ENCODE measurements around the gene ATG2B. TPM values are rescaled to one million over a fixed set of nuclear protein-coding genes. Genes with fewer than 3 reads are reported as not detected.
"Not testable (repeated sequence)": the region's sequence is repeated elsewhere in the genome, so short reads cannot be mapped to it uniquely, and the experiment has no call there.

Gene ATG2B
- total RNA-seq, 2 experiments from 2014 or later: 16.3 to 17.4 TPM

GRCh38 chr14:96247031-96247430 is 116.1 kb downstream of the ATG2B start:
- DNase-seq: no peak
- CTCF ChIA-PET: interaction anchor here (0.6 kb wide), 1 partner anchor 49 kb away, joined by 3 read pairs; no protein-coding TSS in a partner anchor
- no peak overlapping the region for H3K27ac Mint-ChIP-seq
- POLR2A ChIA-PET: no interaction called here
- H3K36me3 Mint-ChIP-seq (ENCODE audit: low read depth): no peaks in the 10 kb centered on the region
- no peaks in the 10 kb centered on the region for H3K27me3 Mint-ChIP-seq
- no peaks in the 10 kb centered on the region for H3K9me3 Mint-ChIP-seq
- H3K4me1 Mint-ChIP-seq: no peaks in the 10 kb centered on the region
- no peak overlapping the region for H3K4me3 Mint-ChIP-seq

- DNase-seq: no peak
- H3K4me3 Mint-ChIP-seq: no peak overlapping the region
- no peaks in the 10 kb centered on the region for H3K4me1 Mint-ChIP-seq
- H3K9me3 Mint-ChIP-seq: no peaks in the 10 kb centered on the region
- H3K27me3 Mint-ChIP-seq: no peaks in the 10 kb centered on the region
- no peaks in the 10 kb centered on the region for H3K36me3 Mint-ChIP-seq (ENCODE audit: low read depth)
- CTCF ChIA-PET: no interaction called here
- no peak overlapping the region for H3K27ac Mint-ChIP-seq
- POLR2A ChIA-PET: no interaction called here
Measured at GRCh38 chr14:96246539-96246847, 116.6 kb downstream of the ATG2B start.

GRCh38 chr14:96245710-96246538 is 117.2 kb downstream of the ATG2B start:
- ChIA-PET CTCF (no interaction called here), POLR2A (no interaction called here)
- H3K27me3 Mint-ChIP-seq: no peaks in the 10 kb centered on the region

GRCh38 chr14:96245074-96245473 is 118.1 kb downstream of the ATG2B start:
- POLR2A ChIA-PET; H3K27me3 Mint-ChIP-seq; H3K9me3 Mint-ChIP-seq; H3K4me3 Mint-ChIP-seq; DNase-seq; H3K36me3 Mint-ChIP-seq (ENCODE audit: low read depth); H3K4me1 Mint-ChIP-seq; H3K27ac Mint-ChIP-seq; CTCF ChIA-PET: not testable (repeated sequence)

More at GRCh38 chr14:96245710-96246538, 117.2 kb downstream of the ATG2B start:
- Mint-ChIP-seq H3K9me3 (no peaks in the 10 kb centered on the region), H3K4me1 (no peaks in the 10 kb centered on the region), H3K27ac (no peak overlapping the region), H3K36me3 (ENCODE audit: low read depth) (no peaks in the 10 kb centered on the region), H3K4me3 (no peak overlapping the region)
- DNase-seq: no peak

GRCh38 chr14:96243785-96244184 is 119.4 kb downstream of the ATG2B start:
- H3K36me3 Mint-ChIP-seq (ENCODE audit: low read depth): no peaks in the 10 kb centered on the region
- ChIA-PET POLR2A (no interaction called here), CTCF (no interaction called here)
- DNase-seq: no peak
- peaks cover 2% of the 10 kb centered on the region for H3K27me3 Mint-ChIP-seq
- H3K4me3 Mint-ChIP-seq: no peak overlapping the region
- H3K4me1 Mint-ChIP-seq: no peaks in the 10 kb centered on the region
- no peak overlapping the region for H3K27ac Mint-ChIP-seq
- H3K9me3 Mint-ChIP-seq: no peaks in the 10 kb centered on the region

GRCh38 chr14:96242126-96242525 is 121.0 kb downstream of the ATG2B start:
- H3K36me3 Mint-ChIP-seq (ENCODE audit: low read depth): no peaks in the 10 kb centered on the region
- CTCF ChIA-PET: no interaction called here
- no peak overlapping the region for H3K4me3 Mint-ChIP-seq
- peaks cover 2% of the 10 kb centered on the region for H3K27me3 Mint-ChIP-seq
- DNase-seq: no peak
- H3K9me3 Mint-ChIP-seq: no peaks in the 10 kb centered on the region
- POLR2A ChIA-PET: no interaction called here
- H3K4me1 Mint-ChIP-seq: no peaks in the 10 kb centered on the region
- no peak overlapping the region for H3K27ac Mint-ChIP-seq

- ChIA-PET POLR2A (no interaction called here), CTCF (no interaction called here)
- peaks cover 2% of the 10 kb centered on the region for H3K27me3 Mint-ChIP-seq
- no peaks in the 10 kb centered on the region for H3K36me3 Mint-ChIP-seq (ENCODE audit: low read depth)
- H3K9me3 Mint-ChIP-seq: no peaks in the 10 kb centered on the region
- H3K27ac Mint-ChIP-seq: no peak overlapping the region
- H3K4me3 Mint-ChIP-seq: no peak overlapping the region
- no peak for DNase-seq
- no peaks in the 10 kb centered on the region for H3K4me1 Mint-ChIP-seq
Measured at GRCh38 chr14:96240641-96241040, 122.5 kb downstream of the ATG2B start.

- POLR2A ChIA-PET: no interaction called here
- CTCF ChIA-PET: no interaction called here
- H3K27ac Mint-ChIP-seq: no peak overlapping the region
- H3K36me3 Mint-ChIP-seq (ENCODE audit: low read depth): no peaks in the 10 kb centered on the region
- DNase-seq: no peak
- no peaks in the 10 kb centered on the region for H3K4me1 Mint-ChIP-seq
- no peak overlapping the region for H3K4me3 Mint-ChIP-seq
- H3K27me3 Mint-ChIP-seq: peaks cover 2% of the 10 kb centered on the region
- H3K9me3 Mint-ChIP-seq: no peaks in the 10 kb centered on the region
Measured at GRCh38 chr14:96239711-96240141, 123.4 kb downstream of the ATG2B start.

GRCh38 chr14:96238676-96239265 is 124.4 kb downstream of the ATG2B start:
- H3K4me1 Mint-ChIP-seq: no peaks in the 10 kb centered on the region
- H3K36me3 Mint-ChIP-seq (ENCODE audit: low read depth): no peaks in the 10 kb centered on the region
- no peak overlapping the region for H3K4me3 Mint-ChIP-seq
- peaks cover 2% of the 10 kb centered on the region for H3K27me3 Mint-ChIP-seq
- DNase-seq: no peak
- CTCF ChIA-PET: no interaction called here
- no peaks in the 10 kb centered on the region for H3K9me3 Mint-ChIP-seq
- no peak overlapping the region for H3K27ac Mint-ChIP-seq
- POLR2A ChIA-PET: no interaction called here

GRCh38 chr14:96237641-96238040 is 125.5 kb downstream of the ATG2B start:
- H3K9me3 Mint-ChIP-seq: no peaks in the 10 kb centered on the region
- H3K27ac Mint-ChIP-seq: no peak overlapping the region
- H3K36me3 Mint-ChIP-seq (ENCODE audit: low read depth): no peaks in the 10 kb centered on the region
- ChIA-PET POLR2A (no interaction called here), CTCF (no interaction called here)
- H3K4me1 Mint-ChIP-seq: no peaks in the 10 kb centered on the region
- H3K4me3 Mint-ChIP-seq: no peak overlapping the region
- DNase-seq: no peak
- H3K27me3 Mint-ChIP-seq: peaks cover 2% of the 10 kb centered on the region

GRCh38 chr14:96235426-96235825 is 127.7 kb downstream of the ATG2B start:
- ChIA-PET POLR2A (no interaction called here), CTCF (interaction anchor here (1.2 kb wide), 1 partner anchor 39 kb away, joined by 3 read pairs; no protein-coding TSS in a partner anchor)
- H3K27me3 Mint-ChIP-seq: peaks cover 2% of the 10 kb centered on the region
- no peaks in the 10 kb centered on the region for H3K36me3 Mint-ChIP-seq (ENCODE audit: low read depth)
- H3K27ac Mint-ChIP-seq: no peak overlapping the region
- H3K4me3 Mint-ChIP-seq: no peak overlapping the region
- DNase-seq: no peak
- H3K9me3 Mint-ChIP-seq: no peaks in the 10 kb centered on the region
- no peaks in the 10 kb centered on the region for H3K4me1 Mint-ChIP-seq

GRCh38 chr14:96233661-96234060 is 129.5 kb downstream of the ATG2B start:
- Mint-ChIP-seq H3K27me3 (no peaks in the 10 kb centered on the region), H3K4me3 (no peak overlapping the region), H3K9me3 (no peaks in the 10 kb centered on the region), H3K27ac (no peak overlapping the region), H3K36me3 (ENCODE audit: low read depth) (no peaks in the 10 kb centered on the region), H3K4me1 (no peaks in the 10 kb centered on the region)
- ChIA-PET CTCF (no interaction called here), POLR2A (no interaction called here)
- no peak for DNase-seq

- H3K27me3 Mint-ChIP-seq: no peaks in the 10 kb centered on the region
- no peak overlapping the region for H3K4me3 Mint-ChIP-seq
- no peak overlapping the region for H3K27ac Mint-ChIP-seq
- ChIA-PET CTCF (no interaction called here), POLR2A (no interaction called here)
- DNase-seq: no peak
- H3K36me3 Mint-ChIP-seq (ENCODE audit: low read depth): no peaks in the 10 kb centered on the region
- H3K9me3 Mint-ChIP-seq: no peaks in the 10 kb centered on the region
- no peaks in the 10 kb centered on the region for H3K4me1 Mint-ChIP-seq
Measured at GRCh38 chr14:96232506-96232905, 130.6 kb downstream of the ATG2B start.

GRCh38 chr14:96231526-96232130 is 131.5 kb downstream of the ATG2B start:
- CTCF ChIA-PET: no interaction called here

More at GRCh38 chr14:96231526-96232130, 131.5 kb downstream of the ATG2B start:
- Mint-ChIP-seq H3K36me3 (ENCODE audit: low read depth) (no peaks in the 10 kb centered on the region), H3K27ac (no peak overlapping the region), H3K9me3 (no peaks in the 10 kb centered on the region), H3K27me3 (no peaks in the 10 kb centered on the region), H3K4me3 (no peak overlapping the region), H3K4me1 (no peaks in the 10 kb centered on the region)
- no peak for DNase-seq
- POLR2A ChIA-PET: no interaction called here

Data from activated CD4-positive, alpha-beta memory T cell treated with anti-CD3 and anti-CD28 coated beads, Interleukin-2, amount 10 ng/mL, durations not matched to agents 7 days and 5 days (primary cell).